Neural progenitor cell (in vitro differentiated cells): ENCODE measurements around the gene TUBB2A.

Source experiments
- CTCF ChIP-seq: fragments of 200-600 bp; sonication (generic); IDR thresholded peaks from 2 replicates; pipeline ENCODE4 v1.5.1; 2017; ENCODE audit warnings: antibody characterized with exemption, mild to moderate bottlenecking
- EZH2 ChIP-seq: fragments of 200-600 bp; sonication (generic); IDR thresholded peaks from 2 replicates; pipeline ENCODE4 v1.6.1; 2017; ENCODE audit warnings: antibody characterized with exemption, mild to moderate bottlenecking, moderate library complexity
- EZH2phosphoT487 ChIP-seq: fragments of 200-600 bp; sonication (generic); IDR thresholded peaks from 2 replicates; pipeline ENCODE4 v1.6.1; 2017; ENCODE audit warnings: antibody characterized with exemption

- TF ChIP-seq EZH2 (no peak), CTCF (no peak), EZH2phosphoT487 (no peak)
These were observed 19.0 kb downstream of the TUBB2A start for GRCh38 chr6:3138341-3138740.
